Fibroblast of mammary gland (primary cell): ENCODE results near the gene SLBP.

ENCODE experiments used
- DNase-seq: peaks from one replicate; pipeline ENCODE4 v3.0.0-alpha.2; 2010; ENCODE audit warnings: low read depth
- H3K4me3 ChIP-seq: 2 replicates; pipeline ENCODE4 v1.5.1; 2011; ENCODE audit warnings: low read depth, mild to moderate bottlenecking, low read length, moderate library complexity; ENCODE audit not compliant: control insufficient read depth
- CTCF ChIP-seq: conservative IDR thresholded peaks from 2 replicates; pipeline ENCODE4 v1.5.1; 2011; ENCODE audit warnings: low read depth, low read length, inconsistent platforms; ENCODE audit not compliant: control insufficient read depth, insufficient read depth

Gene SLBP

GRCh38 chr4:1660948-1661677 lies 51.0 kb downstream of the SLBP start:
- DNase-seq: no peak
- no peak for TF ChIP-seq CTCF
- H3K4me3 ChIP-seq: no peak overlapping the region

GRCh38 chr4:1659104-1660043 lies 52.7 kb downstream of the SLBP start:
- H3K4me3 ChIP-seq: no peak overlapping the region
- TF ChIP-seq CTCF: no peak
- no peak for DNase-seq

GRCh38 chr4:1658581-1658980 lies 53.5 kb downstream of the SLBP start:
- no peak for DNase-seq
- no peak overlapping the region for H3K4me3 ChIP-seq
- no peak for TF ChIP-seq CTCF

GRCh38 chr4:1658146-1658545 lies 54.0 kb downstream of the SLBP start:
- no peak overlapping the region for H3K4me3 ChIP-seq
- no peak for DNase-seq
- no peak for TF ChIP-seq CTCF

DNA sequence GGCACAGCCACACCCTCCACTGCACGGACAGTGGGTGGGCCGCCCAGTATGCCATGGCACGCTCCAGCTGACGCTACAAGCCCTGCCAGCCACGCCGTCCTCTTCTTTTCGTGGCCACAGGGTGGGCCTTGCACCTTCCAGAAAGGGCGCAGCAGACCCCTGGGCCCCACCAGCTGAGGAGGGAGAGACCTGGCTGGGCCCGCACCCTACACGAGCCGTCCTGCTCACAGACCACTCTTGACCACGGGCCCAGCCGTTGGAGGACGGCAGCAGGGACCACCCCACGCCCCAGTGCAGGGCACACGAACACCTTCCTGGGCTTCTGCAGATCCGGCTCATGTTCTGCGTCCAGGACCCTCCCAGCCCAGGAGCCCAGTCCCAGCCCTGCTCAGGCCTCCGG lies 55.1 kb downstream of the SLBP start:
- DNase-seq: no peak
- no peak overlapping the region for H3K4me3 ChIP-seq

DNA sequence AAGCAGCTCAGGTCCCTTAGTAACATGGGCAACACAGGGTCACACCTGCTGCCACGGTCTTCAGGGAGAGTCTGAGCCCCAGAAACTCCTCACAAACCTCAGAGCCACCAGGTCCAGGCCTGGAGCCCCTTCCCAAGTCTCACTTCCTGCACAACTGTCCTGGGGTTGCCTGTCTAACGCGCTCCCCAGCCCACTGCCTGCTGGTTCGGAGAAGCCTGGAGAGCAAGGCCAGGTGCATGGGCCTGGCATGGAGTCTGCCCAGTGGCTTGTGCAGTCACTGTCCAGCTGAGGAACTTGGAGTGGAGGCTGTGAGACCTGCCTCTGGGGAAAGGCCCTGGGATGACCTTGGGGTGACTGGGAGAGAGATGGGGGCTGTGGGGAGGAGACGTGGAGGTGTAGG lies 56.0 kb downstream of the SLBP start:
- no peak for TF ChIP-seq CTCF
- H3K4me3 ChIP-seq: no peak overlapping the region
- no peak for DNase-seq

More for the DNA sequence above, 55.1 kb downstream of the SLBP start:
- TF ChIP-seq CTCF: no peak
